Measurements from ENCODE around the gene HMG20A.

DNA sequence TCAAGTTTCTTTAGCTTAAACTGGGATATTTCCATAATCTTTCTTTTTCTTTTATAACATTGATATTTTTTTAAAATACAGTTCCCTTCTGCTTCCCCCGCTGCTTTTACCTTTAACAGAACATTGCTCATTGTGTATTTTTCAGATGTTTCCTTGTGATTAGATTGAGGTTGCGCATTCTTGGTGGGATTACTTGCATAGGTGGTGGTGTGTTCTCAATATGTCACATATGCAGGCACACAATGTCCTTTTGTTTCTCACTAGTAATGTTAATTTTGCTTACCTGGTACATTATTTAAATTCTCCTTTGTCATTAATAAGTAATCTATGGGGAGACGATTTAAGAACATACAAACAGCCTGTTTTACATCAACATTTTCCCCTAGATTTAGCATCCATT lies 48.2 kb downstream of the HMG20A start:
- TF ChIP-seq POLR2A (IDR thresholded peaks at IDR 0.05), result no peak
- no peak for TF ChIP-seq CTCF (IDR thresholded peaks at IDR 0.05)

All from adrenal gland (tissue), 5 donors.